ENCODE results near the gene ICE1. TPM values are rescaled to one million over a fixed set of nuclear protein-coding genes. Genes with fewer than 3 reads are reported as not detected.

Gene ICE1
- total and polyA plus RNA-seq, 8 donors, result 4.0 to 15.0 (median 9.3) TPM

DNA sequence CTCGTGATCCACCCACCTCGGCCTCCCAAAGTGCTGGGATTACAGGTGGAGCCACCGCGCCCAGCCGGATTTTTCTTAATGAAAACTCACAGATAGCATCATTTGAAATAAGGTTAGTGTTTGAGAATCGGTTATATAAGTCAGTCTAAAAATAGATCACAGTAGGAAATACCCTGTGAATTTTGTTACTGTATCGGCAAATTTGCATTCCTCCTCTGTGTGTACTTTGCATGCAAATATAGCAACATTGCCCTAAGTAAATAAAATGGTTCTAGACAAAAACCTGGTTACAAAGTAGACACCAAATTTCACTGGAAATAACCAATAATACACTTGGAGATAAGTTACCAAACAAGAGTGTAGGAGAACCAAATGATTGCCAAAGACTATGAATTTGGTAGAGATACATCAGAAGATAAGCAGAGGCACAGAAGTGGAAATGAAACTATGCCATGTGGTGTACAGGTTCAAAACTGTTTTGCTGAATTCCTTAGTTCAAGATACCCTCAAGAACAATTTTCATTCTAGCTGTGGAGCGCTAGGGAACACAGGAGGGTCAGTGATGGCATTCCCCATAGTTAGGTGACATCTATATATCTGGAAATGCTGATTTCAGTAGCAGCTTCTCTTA lies 58.1 kb downstream of the ICE1 start:
- Histone ChIP-seq H3K9me3 (no peaks in the 10 kb centered on the region), H3K27ac (no peak overlapping the region), H3K4me3 (no peak overlapping the region), H3K36me3 (peaks cover 0 to 5% (median 0%) of the 10 kb centered on the region in 3 donors), H3K27me3 (no peaks in the 10 kb centered on the region), H3K4me1 (no peaks in the 10 kb centered on the region)
- DNase-seq, result no peak
- no peak for TF ChIP-seq CTCF (IDR thresholded peaks at IDR 0.05)
- intact Hi-C loops (cut with DNase I), result no loop called here
- no peak for ATAC-seq
- no peak for FAIRE-seq
- WGBS, 2 donors, result 92 to 94% methylated on average over 8 of the region's 8 CpGs

DNA sequence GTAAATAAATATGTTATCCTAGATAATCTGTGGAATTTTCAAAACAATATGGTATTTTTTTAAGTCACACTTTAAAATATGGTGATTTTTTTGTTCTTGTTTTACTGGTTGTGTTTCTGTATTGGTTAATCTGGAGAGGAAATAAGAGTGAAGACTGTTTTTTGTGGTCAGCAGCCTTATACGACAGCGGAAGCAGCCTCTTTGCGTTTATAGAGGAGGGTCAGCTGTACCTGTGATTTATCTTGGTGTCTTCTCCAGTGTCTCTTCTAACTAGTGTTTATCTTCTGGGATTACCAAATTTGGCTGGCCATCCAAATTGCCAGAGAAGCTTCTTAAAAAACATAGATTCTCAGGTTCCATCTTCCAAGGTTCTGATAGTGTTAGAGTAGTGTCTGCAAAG lies 58.7 kb downstream of the ICE1 start:
- intact Hi-C loops (cut with DNase I), result no loop called here
- H3K9me3 ChIP-seq, result no peaks in the 10 kb centered on the region
- H3K27me3 ChIP-seq, result no peaks in the 10 kb centered on the region
- no peaks in the 10 kb centered on the region for H3K4me1 ChIP-seq
- no peaks in the 10 kb centered on the region for H3K36me3 ChIP-seq
- DNase-seq (no peak), ATAC-seq (no peak), FAIRE-seq (no peak)
- H3K27ac ChIP-seq, result no peak overlapping the region
- 89 to 94% methylated on average over 3 of the region's 3 CpGs for WGBS, 2 donors
- no peak for TF ChIP-seq CTCF (IDR thresholded peaks at IDR 0.05)
- H3K4me3 ChIP-seq, result no peak overlapping the region

GRCh38 chr5:5481633-5482032 lies 59.2 kb downstream of the ICE1 start:
- no peaks in the 10 kb centered on the region for H3K9me3 ChIP-seq
- TF ChIP-seq CTCF (IDR thresholded peaks at IDR 0.05), result no peak
- DNase-seq (no peak), ATAC-seq (no peak), FAIRE-seq (no peak)
- intact Hi-C loops (cut with DNase I), result no loop called here
- 91 to 92% methylated on average over 4 of the region's 4 CpGs for WGBS, 2 donors
- H3K4me1 ChIP-seq, result no peaks in the 10 kb centered on the region
- no peak overlapping the region for H3K27ac ChIP-seq
- H3K4me3 ChIP-seq, result no peak overlapping the region
- H3K27me3 ChIP-seq, result no peaks in the 10 kb centered on the region
- H3K36me3 ChIP-seq, result no peaks in the 10 kb centered on the region

GRCh38 chr5:5483350-5483749 lies 60.9 kb downstream of the ICE1 start:
- no peak for TF ChIP-seq CTCF (IDR thresholded peaks at IDR 0.05)
- intact Hi-C loops (cut with DNase I), result no loop called here
- Histone ChIP-seq H3K4me3 (no peak overlapping the region), H3K27ac (no peak overlapping the region), H3K9me3 (no peaks in the 10 kb centered on the region), H3K36me3 (no peaks in the 10 kb centered on the region), H3K27me3 (no peaks in the 10 kb centered on the region), H3K4me1 (no peaks in the 10 kb centered on the region)
- WGBS, 2 donors, result 70 to 71% methylated on average over 2 of the region's 2 CpGs
- ATAC-seq (no peak), FAIRE-seq (no peak), DNase-seq (no peak)

- H3K27ac ChIP-seq, result no peak overlapping the region
- FAIRE-seq (no peak), ATAC-seq (no peak), DNase-seq (no peak)
- no peak for TF ChIP-seq CTCF (IDR thresholded peaks at IDR 0.05)
- H3K4me3 ChIP-seq, result no peak overlapping the region
- intact Hi-C loops (cut with DNase I), result no loop called here
- WGBS, 2 donors, result 81 to 84% methylated on average over 5 of the region's 5 CpGs
- H3K36me3 ChIP-seq, result peaks cover 0 to 3% (median 0%) of the 10 kb centered on the region in 3 donors
- no peaks in the 10 kb centered on the region for H3K9me3 ChIP-seq
- no peaks in the 10 kb centered on the region for H3K4me1 ChIP-seq
- H3K27me3 ChIP-seq, result no peaks in the 10 kb centered on the region
Observed at GRCh38 chr5:5483880-5484598, 61.6 kb downstream of the ICE1 start.
